BE2C (cell line): Measurements from ENCODE around the gene NRG2. TPM values are rescaled to one million over a fixed set of nuclear protein-coding genes. Genes with fewer than 3 reads are reported as not detected.

Source experiments
- DNase-seq: peaks from one replicate; pipeline ENCODE4 v3.0.0-alpha.2; 2020
- H3K27me3 ChIP-seq: fragments of 250-450 bp; sonication (Bioruptor Pico); 2 replicates; pipeline ENCODE4 v1.5.1; 2020; ENCODE audit warnings: mild to moderate bottlenecking
- H3K36me3 ChIP-seq: fragments of 250-450 bp; sonication (Bioruptor Pico); 2 replicates; pipeline ENCODE4 v1.5.1; 2020; ENCODE audit warnings: mild to moderate bottlenecking
- H3K4me1 ChIP-seq: fragments of 250-450 bp; sonication (Bioruptor Pico); 2 replicates; pipeline ENCODE4 v1.5.1; 2020
- H3K4me3 ChIP-seq: 2 replicates; pipeline ENCODE4 v1.5.1; 2011; ENCODE audit warnings: low read depth, low read length
- H3K9me3 ChIP-seq: fragments of 250-450 bp; sonication (Bioruptor Pico); 2 replicates; pipeline ENCODE4 v1.5.1; 2020
- CTCF ChIP-seq: IDR thresholded peaks from 2 replicates; pipeline ENCODE4 v1.5.1; 2012; ENCODE audit warnings: mild to moderate bottlenecking, low read depth, low read length
- polyA plus RNA-seq: library from polyadenylated mRNA; unstranded; fragments of >200 nt; gene quantifications from one replicate; pipeline ENCODE4 v1.2.1, GENCODE V29; 2012; ENCODE audit warnings: low read depth, missing spikeins; ENCODE audit not compliant: insufficient read length, insufficient read depth

The NRG2 gene
- polyA plus RNA-seq: 36.0 TPM

- TF ChIP-seq CTCF: peak; percentile 60
- Histone ChIP-seq H3K4me3 (peak within 1 kb of the TSS; percentile 90), H3K36me3 (no peaks in the 10 kb centered on the region), H3K27me3 (no peaks in the 10 kb centered on the region), H3K4me1 (peaks cover 5% of the 10 kb centered on the region; the same call in 1 of the 2 replicates), H3K9me3 (no peaks in the 10 kb centered on the region)
- peak; percentile 93 for DNase-seq
Measured at GRCh38 chr5:140042643-140043507, at the start of gene NRG2. Gene NRG2, minus strand, starts transcription at chr5:140043299.

GRCh38 chr5:140090251-140090650, 47.2 kb upstream of the NRG2 start:
- Histone ChIP-seq H3K36me3 (no peaks in the 10 kb centered on the region), H3K9me3 (no peaks in the 10 kb centered on the region), H3K27me3 (peaks cover 20% of the 10 kb centered on the region), H3K4me1 (no peaks in the 10 kb centered on the region), H3K4me3 (no peak overlapping the region)
- DNase-seq: no peak
- TF ChIP-seq CTCF: no peak

- Histone ChIP-seq H3K27me3 (peaks cover 43% of the 10 kb centered on the region), H3K4me1 (no peaks in the 10 kb centered on the region), H3K9me3 (no peaks in the 10 kb centered on the region), H3K4me3 (no peak overlapping the region), H3K36me3 (no peaks in the 10 kb centered on the region)
- no peak for TF ChIP-seq CTCF
- DNase-seq: no peak
Measured at GRCh38 chr5:140084541-140084940, 41.4 kb upstream of the NRG2 start.

GRCh38 chr5:140083650-140084049, 40.6 kb upstream of the NRG2 start:
- Histone ChIP-seq H3K4me3 (no peak overlapping the region), H3K27me3 (peaks cover 43% of the 10 kb centered on the region), H3K36me3 (no peaks in the 10 kb centered on the region), H3K9me3 (no peaks in the 10 kb centered on the region), H3K4me1 (no peaks in the 10 kb centered on the region)
- no peak for DNase-seq
- no peak for TF ChIP-seq CTCF

GRCh38 chr5:140083120-140083519, 40.0 kb upstream of the NRG2 start:
- H3K9me3 ChIP-seq: no peaks in the 10 kb centered on the region
- no peak for DNase-seq

More at GRCh38 chr5:140083120-140083519, 40.0 kb upstream of the NRG2 start:
- H3K27me3 ChIP-seq: peaks cover 43% of the 10 kb centered on the region
- H3K36me3 ChIP-seq: no peaks in the 10 kb centered on the region
- no peak overlapping the region for H3K4me3 ChIP-seq
- H3K4me1 ChIP-seq: no peaks in the 10 kb centered on the region
- no peak for TF ChIP-seq CTCF
